Astrocyte (in vitro differentiated cells and primary cell): ENCODE measurements around the gene COL8A2. TPM values are rescaled to one million over a fixed set of nuclear protein-coding genes. Genes with fewer than 3 reads are reported as not detected.

ENCODE experiments used
- DNase-seq: peaks from one replicate; pipeline ENCODE4 v3.0.0-alpha.2; 2010; ENCODE audit warnings: low read depth
- FAIRE-seq: peaks from 2 replicates; lab custom pipeline; 2011; peaks lifted over from hg19 to GRCh38; lab: Jason Lieb, UNC
- H2AFZ ChIP-seq: 2 replicates; pipeline ENCODE4 v1.6.0; 2012; ENCODE audit warnings: low read depth, low read length, inconsistent platforms
- H3K27ac ChIP-seq: 2 replicates; pipeline ENCODE4 v1.5.1; 2011; ENCODE audit warnings: low read depth, low read length, inconsistent platforms
- H3K27me3 ChIP-seq: 2 replicates; pipeline ENCODE4 v1.6.0; 2011; ENCODE audit warnings: low read length, inconsistent platforms; ENCODE audit not compliant: insufficient read depth
- H3K36me3 ChIP-seq: 2 replicates; pipeline ENCODE4 v1.5.1; 2011; ENCODE audit warnings: low read length, inconsistent platforms; ENCODE audit not compliant: insufficient read depth
- H3K4me1 ChIP-seq: 2 replicates; pipeline ENCODE4 v1.5.1; 2011; ENCODE audit warnings: low read length, inconsistent platforms; ENCODE audit not compliant: insufficient read depth
- H3K4me2 ChIP-seq: 2 replicates; pipeline ENCODE4 v1.6.0; 2012; ENCODE audit warnings: low read length, inconsistent platforms
- H3K4me3 ChIP-seq: 2 replicates; pipeline ENCODE4 v1.5.1; 2011; ENCODE audit warnings: low read depth, mild to moderate bottlenecking, low read length, inconsistent platforms; ENCODE audit not compliant: insufficient read depth
- H3K79me2 ChIP-seq: 2 replicates; pipeline ENCODE4 v1.6.0; 2012; ENCODE audit warnings: mild to moderate bottlenecking, low read length, inconsistent platforms; ENCODE audit not compliant: insufficient read depth
- H3K9ac ChIP-seq: 2 replicates; pipeline ENCODE4 v1.6.0; 2012; ENCODE audit warnings: mild to moderate bottlenecking, low read length, inconsistent platforms
- H3K9me3 ChIP-seq: 2 replicates; pipeline ENCODE4 v1.5.1; 2012; ENCODE audit warnings: low read depth, mild to moderate bottlenecking, low read length, inconsistent platforms; ENCODE audit not compliant: insufficient read depth
- H4K20me1 ChIP-seq: 2 replicates; pipeline ENCODE4 v1.6.0; 2012; ENCODE audit warnings: low read length, inconsistent platforms; ENCODE audit not compliant: insufficient read depth
- H3K27ac Mint-ChIP-seq: one replicate; pipeline ENCODE4 v1.8.0; 2021; ENCODE audit warnings: mild to moderate bottlenecking, mixed read lengths; ENCODE audit not compliant: unreplicated experiment
- H3K27me3 Mint-ChIP-seq: one replicate; pipeline ENCODE4 v1.8.0; 2021; ENCODE audit warnings: low read depth, mixed read lengths; ENCODE audit not compliant: unreplicated experiment
- H3K36me3 Mint-ChIP-seq: one replicate; pipeline ENCODE4 v1.8.0; 2021; ENCODE audit warnings: low read depth, mixed read lengths; ENCODE audit not compliant: unreplicated experiment
- H3K4me1 Mint-ChIP-seq: one replicate; pipeline ENCODE4 v1.8.0; 2021; ENCODE audit warnings: low read depth, mixed read lengths; ENCODE audit not compliant: unreplicated experiment
- H3K4me3 Mint-ChIP-seq: one replicate; pipeline ENCODE4 v1.8.0; 2021; ENCODE audit warnings: mild to moderate bottlenecking, moderate library complexity, mixed read lengths; ENCODE audit not compliant: unreplicated experiment
- H3K9me3 Mint-ChIP-seq: one replicate; pipeline ENCODE4 v1.8.0; 2021; ENCODE audit warnings: mild to moderate bottlenecking, mixed read lengths; ENCODE audit not compliant: unreplicated experiment
- CTCF ChIP-seq: IDR thresholded peaks from 2 replicates; pipeline ENCODE4 v1.5.1; 2011; ENCODE audit warnings: low read depth, mild to moderate bottlenecking, inconsistent platforms, low read length, moderate library complexity; ENCODE audit not compliant: insufficient read depth
- EZH2 ChIP-seq: IDR thresholded peaks from 2 replicates; pipeline ENCODE4 v1.6.1; 2012; ENCODE audit warnings: mild to moderate bottlenecking, low read length, inconsistent platforms; ENCODE audit not compliant: insufficient read depth
- total RNA-seq: library from RNA; stranded (reverse); gene quantifications from 2 replicates; pipeline ENCODE4 v1.2.1, GENCODE V29; 2021

COL8A2 gene
- total RNA-seq, 1 donor from 2014 or later = 3.4 TPM

- Histone ChIP-seq H3K9ac (no peak overlapping the region), H3K4me1 (peaks cover 7% of the 10 kb centered on the region), H3K4me2 (no peak overlapping the region), H3K9me3 (no peaks in the 10 kb centered on the region), H2AFZ (no peak overlapping the region), H3K4me3 (no peak overlapping the region), H3K79me2 (no peaks in the 10 kb centered on the region), H3K27me3 (no peaks in the 10 kb centered on the region), H4K20me1 (no peaks in the 10 kb centered on the region), H3K36me3 (no peaks in the 10 kb centered on the region), H3K27ac (no peak overlapping the region)
- no peaks in the 10 kb centered on the region for H3K36me3 Mint-ChIP-seq
- no peak overlapping the region for H3K4me3 Mint-ChIP-seq
- H3K4me1 Mint-ChIP-seq = peaks cover 2% of the 10 kb centered on the region
- no peak for FAIRE-seq
- no peak for DNase-seq
- H3K27ac Mint-ChIP-seq = no peak overlapping the region
- no peaks in the 10 kb centered on the region for H3K9me3 Mint-ChIP-seq
- no peaks in the 10 kb centered on the region for H3K27me3 Mint-ChIP-seq
- TF ChIP-seq CTCF (no peak), EZH2 (no peak)
These were observed 44.8 kb downstream of the COL8A2 start for GRCh38 chr1:36080236-36080635.

- DNase-seq = no peak
These were observed 47.9 kb downstream of the COL8A2 start for GRCh38 chr1:36076979-36077573.

More at GRCh38 chr1:36076979-36077573, 47.9 kb downstream of the COL8A2 start:
- H3K27ac ChIP-seq = no peak overlapping the region
- no peaks in the 10 kb centered on the region for H3K27me3 Mint-ChIP-seq
- no peak overlapping the region for H3K4me2 ChIP-seq
- no peak overlapping the region for H3K9ac ChIP-seq
- no peak for FAIRE-seq
- no peak for TF ChIP-seq CTCF
- no peak for TF ChIP-seq EZH2
- no peaks in the 10 kb centered on the region for H3K27me3 ChIP-seq
- no peaks in the 10 kb centered on the region for H3K36me3 ChIP-seq
- no peak overlapping the region for H2AFZ ChIP-seq
- no peaks in the 10 kb centered on the region for H3K36me3 Mint-ChIP-seq
- H3K4me3 Mint-ChIP-seq = no peak overlapping the region
- H3K9me3 ChIP-seq = no peaks in the 10 kb centered on the region
- H3K9me3 Mint-ChIP-seq = no peaks in the 10 kb centered on the region
- no peaks in the 10 kb centered on the region for H3K79me2 ChIP-seq
- no peak overlapping the region for H3K27ac Mint-ChIP-seq
- no peaks in the 10 kb centered on the region for H3K4me1 ChIP-seq
- H4K20me1 ChIP-seq = no peaks in the 10 kb centered on the region
- H3K4me3 ChIP-seq = no peak overlapping the region
- H3K4me1 Mint-ChIP-seq = peaks cover 2% of the 10 kb centered on the region
